NT2/D1 (cell line): ENCODE measurements around the gene PCARE.
"Not testable (repeated sequence)": the region's sequence is repeated elsewhere in the genome, so short reads cannot be mapped to it uniquely, and the experiment has no call there.

ENCODE experiments used
- DNase-seq: peaks from one replicate; pipeline ENCODE4 v3.0.0-alpha.2; 2011; ENCODE audit warnings: low read depth, low spot score
- H3K27me3 ChIP-seq: 2 replicates; pipeline ENCODE4 v1.6.0; 2011; ENCODE audit warnings: mild to moderate bottlenecking; ENCODE audit not compliant: insufficient read length, insufficient read depth
- H3K36me3 ChIP-seq: 2 replicates; pipeline ENCODE4 v1.6.1; 2011; ENCODE audit warnings: mild to moderate bottlenecking, low read length, mixed read lengths; ENCODE audit not compliant: insufficient read depth, insufficient read length
- H3K4me1 ChIP-seq: 2 replicates; pipeline ENCODE4 v1.5.1; 2011; ENCODE audit not compliant: insufficient read depth, insufficient read length
- H3K4me3 ChIP-seq: 2 replicates; pipeline ENCODE4 v1.5.1; 2011; ENCODE audit warnings: low read depth; ENCODE audit not compliant: insufficient read length
- H3K9ac ChIP-seq: 2 replicates; pipeline ENCODE4 v1.6.0; 2011; ENCODE audit warnings: low read depth; ENCODE audit not compliant: insufficient read length
- H3K9me3 ChIP-seq: 2 replicates; pipeline ENCODE4 v1.5.1; 2011; ENCODE audit warnings: mild to moderate bottlenecking, low read length; ENCODE audit not compliant: insufficient read depth
- SUZ12 ChIP-seq: IDR thresholded peaks from 2 replicates; pipeline ENCODE4 v1.6.1; 2011; ENCODE audit not compliant: insufficient read length, insufficient read depth; ENCODE audit errors: extremely low read depth
- YY1 ChIP-seq: IDR thresholded peaks from 2 replicates; pipeline ENCODE4 v1.6.1; 2011; ENCODE audit not compliant: insufficient read length, insufficient read depth
- ZNF274 ChIP-seq: IDR thresholded peaks from 2 replicates; pipeline ENCODE4 v1.6.1; 2011; ENCODE audit warnings: mild to moderate bottlenecking, low read depth, low read length

The PCARE gene

GRCh38 chr2:29096969-29097368 lies 22.6 kb upstream of the PCARE start:
- Histone ChIP-seq H3K27me3 (no peaks in the 10 kb centered on the region), H3K4me1 (no peaks in the 10 kb centered on the region), H3K9me3 (peaks cover 4% of the 10 kb centered on the region; the same call in 1 of the 2 replicates), H3K4me3 (no peak overlapping the region), H3K36me3 (no peaks in the 10 kb centered on the region), H3K9ac (no peak overlapping the region)
- TF ChIP-seq SUZ12 = no peak
- TF ChIP-seq YY1 = no peak
- TF ChIP-seq ZNF274 = no peak
- DNase-seq = no peak

GRCh38 chr2:29090311-29090710 lies 16.0 kb upstream of the PCARE start:
- H3K27me3 ChIP-seq, H3K4me3 ChIP-seq, H3K4me1 ChIP-seq, H3K9ac ChIP-seq, H3K36me3 ChIP-seq, H3K9me3 ChIP-seq, DNase-seq: not testable (repeated sequence)

- Histone ChIP-seq H3K4me1 (no peaks in the 10 kb centered on the region), H3K9me3 (peaks cover 13% of the 10 kb centered on the region; the same call in 1 of the 2 replicates), H3K4me3 (no peak overlapping the region), H3K27me3 (no peaks in the 10 kb centered on the region), H3K9ac (no peak overlapping the region), H3K36me3 (no peaks in the 10 kb centered on the region)
- DNase-seq = no peak
- TF ChIP-seq SUZ12 (no peak), ZNF274 (no peak), YY1 (no peak)
Measured at GRCh38 chr2:29084554-29084953, 10.2 kb upstream of the PCARE start.

- peaks cover 17% of the 10 kb centered on the region; the same call in 1 of the 2 replicates for H3K9me3 ChIP-seq
- no peaks in the 10 kb centered on the region for H3K4me1 ChIP-seq
- H3K36me3 ChIP-seq = no peaks in the 10 kb centered on the region
- DNase-seq = no peak
- no peaks in the 10 kb centered on the region for H3K27me3 ChIP-seq
- no peak overlapping the region for H3K4me3 ChIP-seq
- no peak overlapping the region for H3K9ac ChIP-seq
- no peak for TF ChIP-seq YY1
- no peak for TF ChIP-seq ZNF274
- no peak for TF ChIP-seq SUZ12
Measured at GRCh38 chr2:29082804-29083495, 8.6 kb upstream of the PCARE start.

GRCh38 chr2:29080886-29081743 lies 6.8 kb upstream of the PCARE start:
- Histone ChIP-seq H3K36me3 (no peaks in the 10 kb centered on the region), H3K4me3 (no peak overlapping the region), H3K4me1 (no peaks in the 10 kb centered on the region), H3K9ac (no peak overlapping the region), H3K27me3 (no peaks in the 10 kb centered on the region), H3K9me3 (peaks cover 17% of the 10 kb centered on the region; the same call in 1 of the 2 replicates)
- no peak for DNase-seq
- TF ChIP-seq SUZ12 (no peak), YY1 (no peak), ZNF274 (no peak)

- peaks cover 17% of the 10 kb centered on the region; the same call in 1 of the 2 replicates for H3K9me3 ChIP-seq
- no peaks in the 10 kb centered on the region for H3K36me3 ChIP-seq
- TF ChIP-seq YY1 (no peak), ZNF274 (no peak), SUZ12 (no peak)
Measured at GRCh38 chr2:29079887-29080286, 5.6 kb upstream of the PCARE start.

GRCh38 chr2:29075894-29076705 lies 1.8 kb upstream of the PCARE start:
- Histone ChIP-seq H3K9ac (no peak overlapping the region), H3K4me3 (no peak overlapping the region), H3K27me3 (no peaks in the 10 kb centered on the region), H3K9me3 (peaks cover 17% of the 10 kb centered on the region; the same call in 1 of the 2 replicates), H3K36me3 (no peaks in the 10 kb centered on the region), H3K4me1 (no peaks in the 10 kb centered on the region)
- no peak for DNase-seq
- TF ChIP-seq ZNF274 = no peak
- no peak for TF ChIP-seq SUZ12

More at GRCh38 chr2:29079887-29080286, 5.6 kb upstream of the PCARE start:
- Histone ChIP-seq H3K9ac (no peak overlapping the region), H3K4me3 (no peak overlapping the region), H3K4me1 (no peaks in the 10 kb centered on the region), H3K27me3 (no peaks in the 10 kb centered on the region)
- DNase-seq = no peak
